H9 (cell line): ENCODE data around the gene ADAMTS15. TPM values are rescaled to one million over a fixed set of nuclear protein-coding genes. Genes with fewer than 3 reads are reported as not detected.

Source experiments
- DNase-seq: peaks from one replicate; pipeline ENCODE4 v3.0.0-alpha.2; 2017
- H2AFZ ChIP-seq: one replicate; pipeline ENCODE4 v1.6.1; 2013; ENCODE audit warnings: mild to moderate bottlenecking, low read length, control low read depth, moderate library complexity
- H2AK5ac ChIP-seq: 2 replicates; pipeline ENCODE4 v1.6.1; 2013; ENCODE audit warnings: low read length, control low read depth, mixed read lengths; ENCODE audit not compliant: insufficient read length
- H2BK120ac ChIP-seq: one replicate; pipeline ENCODE4 v1.6.1; 2013; ENCODE audit warnings: low read depth, mild to moderate bottlenecking, low read length, control low read depth, inconsistent platforms; ENCODE audit not compliant: poor library complexity, severe bottlenecking
- H2BK12ac ChIP-seq: 2 replicates; pipeline ENCODE4 v1.6.1; 2013; ENCODE audit warnings: low read length, control low read depth, mixed read lengths, low read depth; ENCODE audit not compliant: insufficient read length
- H2BK15ac ChIP-seq: 2 replicates; pipeline ENCODE4 v1.6.1; 2013; ENCODE audit warnings: low read depth, low read length, control low read depth
- H2BK20ac ChIP-seq: one replicate; pipeline ENCODE4 v1.6.1; 2013; ENCODE audit warnings: low read depth, mild to moderate bottlenecking, low read length, control low read depth, inconsistent platforms; ENCODE audit not compliant: poor library complexity, severe bottlenecking
- H2BK5ac ChIP-seq: 2 replicates; pipeline ENCODE4 v1.6.1; 2013; ENCODE audit warnings: low read length, control low read depth, mixed read lengths; ENCODE audit not compliant: insufficient read length
- H3K14ac ChIP-seq: 2 replicates; pipeline ENCODE4 v1.6.1; 2013; ENCODE audit warnings: low read length, control low read depth; ENCODE audit not compliant: insufficient read depth
- H3K18ac ChIP-seq: 2 replicates; pipeline ENCODE4 v1.6.1; 2013; ENCODE audit warnings: low read depth, mild to moderate bottlenecking, mixed read lengths, low read length, control low read depth; ENCODE audit not compliant: insufficient read length
- H3K23ac ChIP-seq: 2 replicates; pipeline ENCODE4 v1.6.1; 2013; ENCODE audit warnings: low read length, control low read depth, mixed read lengths, low read depth; ENCODE audit not compliant: insufficient read length
- H3K23me2 ChIP-seq: 2 replicates; pipeline ENCODE4 v1.6.1; 2013; ENCODE audit warnings: low read depth, mild to moderate bottlenecking, mixed read lengths, low read length, control low read depth; ENCODE audit not compliant: insufficient read length, poor library complexity, severe bottlenecking
- H3K27ac ChIP-seq: 2 replicates; pipeline ENCODE4 v1.5.1; 2013; ENCODE audit warnings: low read length, control low read depth, mixed read lengths, low read depth; ENCODE audit not compliant: insufficient read length
- H3K27me3 ChIP-seq: 2 replicates; pipeline ENCODE4 v1.6.1; 2013; ENCODE audit warnings: low read length, control low read depth, inconsistent platforms; ENCODE audit not compliant: insufficient read depth
- H3K4ac ChIP-seq: 2 replicates; pipeline ENCODE4 v1.6.1; 2013; ENCODE audit warnings: low read depth, mild to moderate bottlenecking, control low read depth, inconsistent platforms, low read length, moderate library complexity
- H3K4me1 ChIP-seq: 2 replicates; pipeline ENCODE4 v1.6.1; 2013; ENCODE audit warnings: low read length, control low read depth, inconsistent platforms; ENCODE audit not compliant: insufficient read depth
- H3K4me2 ChIP-seq: 2 replicates; pipeline ENCODE4 v1.6.1; 2013; ENCODE audit warnings: low read length, control low read depth, mixed read lengths; ENCODE audit not compliant: insufficient read length, insufficient read depth
- H3K56ac ChIP-seq: 2 replicates; pipeline ENCODE4 v1.6.1; 2013; ENCODE audit warnings: low read depth, mild to moderate bottlenecking, mixed read lengths, low read length, control low read depth; ENCODE audit not compliant: insufficient read length
- H3K79me1 ChIP-seq: 2 replicates; pipeline ENCODE4 v1.6.1; 2013; ENCODE audit warnings: low read depth, mild to moderate bottlenecking, moderate library complexity, low read length, control low read depth, inconsistent platforms; ENCODE audit not compliant: insufficient read depth, poor library complexity, severe bottlenecking
- H3K79me2 ChIP-seq: 2 replicates; pipeline ENCODE4 v1.6.1; 2013; ENCODE audit warnings: low read length, control low read depth, inconsistent platforms; ENCODE audit not compliant: insufficient read depth
- H3K9ac ChIP-seq: 2 replicates; pipeline ENCODE4 v1.6.1; 2013; ENCODE audit warnings: low read length, control low read depth, mixed read lengths; ENCODE audit not compliant: insufficient read length; ENCODE audit errors: extremely low read depth
- H3K9me3 ChIP-seq: one replicate; pipeline ENCODE4 v1.6.1; 2013; ENCODE audit warnings: low read depth, low read length, inconsistent platforms; ENCODE audit not compliant: control insufficient read depth
- H3T11ph ChIP-seq: one replicate; pipeline ENCODE4 v1.6.1; 2013; ENCODE audit warnings: mild to moderate bottlenecking, low read length, control low read depth, inconsistent platforms
- H4K20me1 ChIP-seq: one replicate; pipeline ENCODE4 v1.6.1; 2013; ENCODE audit not compliant: control insufficient read depth, insufficient read length, insufficient read depth
- H4K5ac ChIP-seq: 2 replicates; pipeline ENCODE4 v1.6.1; 2013; ENCODE audit warnings: low read depth, mild to moderate bottlenecking, mixed read lengths, low read length, control low read depth; ENCODE audit not compliant: insufficient read length
- H4K8ac ChIP-seq: replicated peaks from 2 replicates; pipeline ENCODE4 v1.6.1; 2013; ENCODE audit warnings: low read length, control low read depth, mixed read lengths, low read depth; ENCODE audit not compliant: insufficient read length
- H4K91ac ChIP-seq: 2 replicates; pipeline ENCODE4 v1.6.1; 2013; ENCODE audit warnings: low read depth, mild to moderate bottlenecking, moderate library complexity, mixed read lengths, low read length, control low read depth; ENCODE audit not compliant: insufficient read length
- H3K27ac Mint-ChIP-seq, 3 experiments: 2 replicates in 2 of 3; 3 replicates in 1 of 3; pipeline ENCODE4 v1.8.0; 2020 to 2021; ENCODE audit warnings: mixed read lengths in 3 of 3, mild to moderate bottlenecking in 1 of 3, moderate library complexity in 1 of 3
- H3K27me3 Mint-ChIP-seq: 2 replicates; pipeline ENCODE4 v1.8.0; 2021; ENCODE audit warnings: low read depth, mild to moderate bottlenecking, moderate library complexity, mixed read lengths
- H3K36me3 Mint-ChIP-seq, 3 experiments: 2 replicates in 2 of 3; 3 replicates in 1 of 3; pipeline ENCODE4 v1.8.0; 2020 to 2021; ENCODE audit warnings: low read depth in 3 of 3, mixed read lengths in 3 of 3; ENCODE audit not compliant: insufficient read depth in 1 of 3
- H3K4me1 Mint-ChIP-seq, 2 experiments: 2 replicates each; pipeline ENCODE4 v1.8.0; 2020; ENCODE audit warnings: mixed read lengths in 2 of 2
- H3K4me3 Mint-ChIP-seq, 2 experiments: 2 replicates in 1 of 2; 3 replicates in 1 of 2; pipeline ENCODE4 v1.8.0; 2020 to 2021; ENCODE audit warnings: mild to moderate bottlenecking in 2 of 2, mixed read lengths in 2 of 2, moderate library complexity in 1 of 2
- H3K9me3 Mint-ChIP-seq, 2 experiments: 2 replicates in 1 of 2; 3 replicates in 1 of 2; pipeline ENCODE4 v1.8.0; 2020; ENCODE audit warnings: mild to moderate bottlenecking in 2 of 2, mixed read lengths in 2 of 2, moderate library complexity in 1 of 2
- WGBS: extraction: QIAGEN DNeasy Blood & Tissue Kit; methylation state at CpG from one replicate; pipeline ENCODE4 v1.1.7; 2013; ENCODE audit warnings: missing lambda C conversion rate, low lambda C conversion rate, mixed read lengths; ENCODE audit not compliant: insufficient read length; ENCODE audit errors: extremely low coverage; 5-methylcytosine and 5-hydroxymethylcytosine counted together
- total RNA-seq: library from RNA; stranded (reverse); gene quantifications from 2 replicates; pipeline ENCODE4 v1.2.1, GENCODE V29; 2021
- TF ChIP-seq, protein P1 (sequence below): fragments of 200-600 bp; sonication (generic); conservative IDR thresholded peaks from 3 replicates; pipeline ENCODE4 v1.8.0; 2021; ENCODE audit warnings: antibody characterized with exemption, mild to moderate bottlenecking

ADAMTS15 gene
- total RNA-seq, 1 experiment from 2014 or later: 1.3 TPM

DNA sequence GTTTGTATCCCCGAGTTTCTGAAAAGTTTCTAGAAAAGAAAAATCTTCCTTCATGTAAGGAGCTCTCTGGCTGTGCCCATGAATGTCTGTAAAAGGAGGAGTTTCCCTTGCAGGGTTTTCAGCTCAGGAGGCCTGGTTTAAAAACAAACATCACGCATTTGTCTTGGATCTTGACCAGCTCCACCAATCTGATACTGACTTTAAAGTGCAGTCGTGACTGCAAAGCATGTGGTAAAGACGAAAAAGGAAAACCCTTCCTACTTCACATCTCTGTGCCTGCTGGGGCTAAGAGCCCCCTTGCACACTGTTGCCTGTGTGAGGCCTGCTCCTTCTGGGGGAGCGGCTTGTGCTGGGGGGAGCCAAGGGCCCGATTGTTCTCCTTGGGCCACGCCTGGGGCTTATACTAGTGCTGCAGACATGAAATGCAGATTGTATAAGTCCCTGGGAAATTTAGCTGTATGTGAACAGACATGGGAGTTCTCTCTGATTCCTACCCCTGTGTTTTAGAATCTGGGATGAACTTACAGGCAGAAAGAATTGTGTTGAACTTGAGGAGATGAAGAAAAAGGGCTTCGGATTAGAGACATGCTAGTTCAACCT lies 62.1 kb downstream of the ADAMTS15 start:
- H3K18ac ChIP-seq: no peak overlapping the region
- no peak overlapping the region for H3K56ac ChIP-seq
- no peak overlapping the region for H3K4me3 Mint-ChIP-seq
- no peaks in the 10 kb centered on the region for H3K27me3 ChIP-seq
- no peak overlapping the region for H2BK12ac ChIP-seq
- no peak overlapping the region for H3T11ph ChIP-seq
- no peak overlapping the region for H3K27ac ChIP-seq
- WGBS: no CpG with 5 or more reads among the region's 8 CpGs
- peaks cover 8% of the 10 kb centered on the region for H3K27me3 Mint-ChIP-seq
- H4K20me1 ChIP-seq: no peaks in the 10 kb centered on the region
- no peak for DNase-seq
- no peaks in the 10 kb centered on the region for H3K23me2 ChIP-seq
- H3K4me1 Mint-ChIP-seq: peaks cover 10 to 11% of the 10 kb centered on the region in 2 experiments
- no peaks in the 10 kb centered on the region for H3K79me2 ChIP-seq
- no peak overlapping the region for H4K8ac ChIP-seq
- TF ChIP-seq, protein P1, sequence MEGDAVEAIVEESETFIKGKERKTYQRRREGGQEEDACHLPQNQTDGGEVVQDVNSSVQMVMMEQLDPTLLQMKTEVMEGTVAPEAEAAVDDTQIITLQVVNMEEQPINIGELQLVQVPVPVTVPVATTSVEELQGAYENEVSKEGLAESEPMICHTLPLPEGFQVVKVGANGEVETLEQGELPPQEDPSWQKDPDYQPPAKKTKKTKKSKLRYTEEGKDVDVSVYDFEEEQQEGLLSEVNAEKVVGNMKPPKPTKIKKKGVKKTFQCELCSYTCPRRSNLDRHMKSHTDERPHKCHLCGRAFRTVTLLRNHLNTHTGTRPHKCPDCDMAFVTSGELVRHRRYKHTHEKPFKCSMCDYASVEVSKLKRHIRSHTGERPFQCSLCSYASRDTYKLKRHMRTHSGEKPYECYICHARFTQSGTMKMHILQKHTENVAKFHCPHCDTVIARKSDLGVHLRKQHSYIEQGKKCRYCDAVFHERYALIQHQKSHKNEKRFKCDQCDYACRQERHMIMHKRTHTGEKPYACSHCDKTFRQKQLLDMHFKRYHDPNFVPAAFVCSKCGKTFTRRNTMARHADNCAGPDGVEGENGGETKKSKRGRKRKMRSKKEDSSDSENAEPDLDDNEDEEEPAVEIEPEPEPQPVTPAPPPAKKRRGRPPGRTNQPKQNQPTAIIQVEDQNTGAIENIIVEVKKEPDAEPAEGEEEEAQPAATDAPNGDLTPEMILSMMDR: no peak
- H3K23ac ChIP-seq: no peak overlapping the region
- H3K27ac Mint-ChIP-seq: no peak overlapping the region
- H4K91ac ChIP-seq: no peak overlapping the region
- no peak overlapping the region for H2BK120ac ChIP-seq
- peaks cover 14 to 22% (median 19%) of the 10 kb centered on the region in 3 experiments for H3K36me3 Mint-ChIP-seq
- H3K9ac ChIP-seq: no peak overlapping the region
- H2BK20ac ChIP-seq: no peak overlapping the region
- H4K5ac ChIP-seq: no peak overlapping the region
- peaks cover 27 to 30% of the 10 kb centered on the region in 2 experiments for H3K9me3 Mint-ChIP-seq
- no peaks in the 10 kb centered on the region for H3K79me1 ChIP-seq
- no peaks in the 10 kb centered on the region for H3K4me1 ChIP-seq
- peaks cover 14% of the 10 kb centered on the region for H3K9me3 ChIP-seq
- no peak overlapping the region for H2AK5ac ChIP-seq
- H3K4me2 ChIP-seq: no peak overlapping the region
- H3K14ac ChIP-seq: no peak overlapping the region
- H2AFZ ChIP-seq: no peak overlapping the region
- no peak overlapping the region for H2BK15ac ChIP-seq
- no peak overlapping the region for H2BK5ac ChIP-seq
- no peak overlapping the region for H3K4ac ChIP-seq
